Activated CD4-positive, alpha-beta T cell treated with anti-CD3 and anti-CD28 coated beads, Interleukin-2, amount 50 U/mL, for 16 hours (primary cell): ENCODE data around the gene COG5.
A peak's percentile ranks its signal among the peaks of the same experiment; 100 is the strongest.
"Not testable (repeated sequence)": the region's sequence is repeated elsewhere in the genome, so short reads cannot be mapped to it uniquely, and the experiment has no call there.

Experiments
- DNase-seq: peaks from one replicate; pipeline ENCODE4 v3.0.0-alpha.2; 2020

COG5 gene

DNA sequence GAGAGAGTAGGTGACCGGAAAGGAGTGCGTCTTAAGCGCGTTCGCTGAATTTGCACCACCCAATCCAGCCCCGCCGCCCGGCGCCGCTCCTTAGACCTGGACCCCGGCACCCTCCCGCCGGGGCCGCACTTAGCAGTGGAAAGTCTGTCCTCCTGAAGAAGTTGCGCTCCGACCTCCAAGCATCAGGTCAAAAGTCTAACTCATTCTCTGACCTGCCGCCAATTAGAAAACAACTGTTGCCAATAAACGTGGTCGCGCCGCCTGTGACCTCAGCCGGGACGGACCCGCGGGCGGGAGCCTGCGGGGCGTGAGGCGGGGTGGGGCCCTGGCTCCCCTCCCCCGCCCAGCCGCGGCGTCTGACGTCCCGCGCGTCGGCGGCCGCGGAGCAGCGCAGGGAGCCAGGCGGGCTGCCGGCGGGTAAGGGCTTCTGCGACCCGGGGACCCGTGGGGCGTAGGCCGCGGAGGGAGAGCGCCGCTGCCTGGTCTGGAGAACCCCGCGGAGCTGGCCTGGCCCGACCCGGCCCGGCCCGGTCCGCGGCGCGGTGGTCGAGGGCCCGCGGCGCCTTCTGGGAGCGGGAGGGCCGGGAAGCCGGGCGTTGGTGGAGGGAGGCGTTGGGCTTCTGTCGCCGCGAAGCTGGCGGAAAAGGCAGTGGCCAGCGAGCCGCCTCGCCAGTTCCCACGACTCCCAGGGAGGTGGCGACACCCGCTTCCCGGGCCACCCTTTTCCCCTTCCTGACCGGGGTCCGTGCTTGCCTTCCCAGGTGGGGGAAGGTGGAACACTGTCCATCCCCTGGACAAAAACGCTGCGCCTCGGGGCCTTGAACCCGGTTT is 16.4 kb upstream of the COG5 start, which contains the start of gene BCAP29:
BCAP29 (plus strand) TSS at position 362 of the 831 bp plus-strand sequence. CDS start 527 bp downstream, outside the sequence.
- peak; percentile 71 for DNase-seq

DNA sequence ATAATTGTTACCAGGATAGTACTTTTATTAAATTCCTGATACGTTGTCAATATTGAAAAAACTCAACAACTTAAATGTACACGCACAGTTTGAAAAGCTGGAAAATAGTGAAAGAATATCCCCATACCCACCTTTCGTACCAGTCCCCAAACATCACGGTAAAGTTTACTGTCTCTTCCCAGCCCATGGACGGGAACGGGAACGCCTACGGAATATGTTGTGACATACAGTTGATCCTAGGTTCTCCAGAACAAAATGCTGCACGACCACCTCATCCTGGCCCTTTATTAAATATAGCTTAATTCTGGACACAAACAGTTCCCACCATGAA is 15.8 kb upstream of the COG5 start:
- no peak for DNase-seq

DNA sequence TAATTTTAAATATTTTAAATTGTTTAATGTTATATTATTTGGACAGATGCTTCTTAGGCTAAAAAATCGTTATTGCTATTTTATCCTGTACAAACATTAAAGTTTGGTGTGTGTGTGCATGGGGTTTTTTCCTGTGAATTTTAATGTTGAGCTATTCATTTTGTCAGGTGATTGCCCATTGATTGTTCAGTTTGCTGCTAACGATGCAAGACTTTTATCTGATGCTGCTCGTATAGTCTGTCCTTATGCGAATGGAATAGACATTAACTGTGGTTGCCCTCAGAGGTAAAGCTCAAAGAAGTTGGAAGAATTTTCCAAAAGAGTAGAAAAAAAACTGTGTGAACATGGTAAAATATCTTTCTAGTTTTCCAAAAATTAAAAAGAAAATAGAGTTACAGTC is 9.8 kb upstream of the COG5 start:
- no peak for DNase-seq

DNA sequence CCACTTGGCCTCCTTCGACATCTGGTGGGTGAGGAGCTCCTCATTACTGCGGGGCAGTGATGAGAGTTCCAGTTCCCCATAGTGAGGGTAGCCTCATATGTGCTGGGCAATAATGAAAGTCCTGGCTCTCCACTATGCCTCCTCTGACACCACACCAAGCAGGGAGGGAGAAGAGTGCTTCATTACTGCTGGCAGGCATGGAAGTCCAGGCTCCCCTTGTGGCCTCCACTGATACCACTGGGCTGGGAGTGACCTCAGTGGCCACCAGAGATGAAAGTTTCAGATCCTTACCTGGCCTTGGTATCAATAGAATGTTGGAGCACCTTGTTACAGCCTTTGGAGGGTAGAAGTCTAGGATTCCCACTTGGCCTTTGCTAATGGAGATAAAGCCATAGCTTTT is 6.6 kb upstream of the COG5 start:
- DNase-seq, result no peak

DNA sequence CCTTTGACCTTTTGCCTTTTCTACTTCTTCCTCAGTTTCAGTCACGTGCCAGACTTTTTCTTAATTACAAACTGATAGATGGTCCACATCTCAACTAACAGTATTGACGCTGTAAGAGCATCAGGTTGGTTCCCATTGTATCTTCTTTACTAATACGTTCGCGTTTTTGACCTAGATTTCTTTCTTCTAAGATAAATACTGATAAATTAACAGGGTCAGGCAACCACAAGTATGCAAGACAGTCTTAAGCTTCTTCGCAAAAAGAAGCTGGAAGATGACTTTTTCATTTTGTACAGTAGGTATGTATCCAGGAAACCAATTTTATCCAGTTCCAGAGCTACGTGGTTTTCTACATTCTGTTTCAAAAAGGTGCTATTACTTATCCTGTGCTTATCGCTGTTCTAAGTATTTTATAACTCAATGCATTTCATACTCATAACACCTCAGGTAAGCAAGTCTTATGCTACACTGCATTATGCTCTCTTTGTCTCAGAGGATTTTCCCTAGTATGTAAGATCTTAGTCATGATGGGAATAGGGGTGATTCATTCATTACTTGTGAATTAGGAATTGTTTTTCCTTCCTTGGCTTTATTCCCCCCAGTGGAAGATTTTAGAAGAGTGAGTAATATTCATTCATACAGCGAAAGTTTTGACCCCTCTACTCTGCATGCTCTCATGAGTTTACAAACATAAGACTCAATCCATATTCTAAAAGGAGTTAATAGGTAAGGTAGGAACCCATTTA is 1.0 kb upstream of the COG5 start:
- DNase-seq, result no peak

DNA sequence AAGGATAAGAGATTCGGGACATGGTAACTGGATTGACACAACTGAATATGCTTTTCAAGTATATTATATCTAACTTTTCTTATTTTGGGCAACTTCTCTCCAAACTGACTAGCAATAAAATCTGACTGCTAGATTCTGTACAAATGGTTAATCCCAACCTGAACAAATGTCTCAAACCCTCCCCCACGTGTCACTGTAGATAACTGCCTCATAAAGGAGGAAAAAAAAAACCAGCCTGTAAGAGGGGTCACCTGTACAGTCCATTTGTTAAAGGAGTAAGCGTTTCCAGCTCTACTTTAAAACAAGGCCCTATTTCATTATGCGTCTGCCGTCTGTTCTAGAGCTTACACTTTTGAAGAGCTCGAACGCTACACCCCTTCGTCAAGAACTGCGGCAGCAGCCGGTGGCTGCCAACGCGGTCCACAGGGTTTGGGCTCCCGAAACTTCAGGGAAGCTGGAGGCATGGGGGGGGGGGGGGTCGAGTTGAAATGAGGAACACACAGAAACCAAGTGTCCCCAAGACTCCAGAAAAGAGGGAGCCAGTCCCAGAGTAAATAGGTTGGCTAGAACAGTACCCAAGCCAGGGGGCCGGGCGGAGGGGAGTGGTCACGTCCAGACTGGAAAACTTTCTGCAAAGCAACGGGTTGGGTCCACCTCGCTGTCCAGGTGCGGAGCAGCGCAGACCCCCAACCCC is 492 bp downstream of the COG5 start:
- DNase-seq, result no peak

DNA sequence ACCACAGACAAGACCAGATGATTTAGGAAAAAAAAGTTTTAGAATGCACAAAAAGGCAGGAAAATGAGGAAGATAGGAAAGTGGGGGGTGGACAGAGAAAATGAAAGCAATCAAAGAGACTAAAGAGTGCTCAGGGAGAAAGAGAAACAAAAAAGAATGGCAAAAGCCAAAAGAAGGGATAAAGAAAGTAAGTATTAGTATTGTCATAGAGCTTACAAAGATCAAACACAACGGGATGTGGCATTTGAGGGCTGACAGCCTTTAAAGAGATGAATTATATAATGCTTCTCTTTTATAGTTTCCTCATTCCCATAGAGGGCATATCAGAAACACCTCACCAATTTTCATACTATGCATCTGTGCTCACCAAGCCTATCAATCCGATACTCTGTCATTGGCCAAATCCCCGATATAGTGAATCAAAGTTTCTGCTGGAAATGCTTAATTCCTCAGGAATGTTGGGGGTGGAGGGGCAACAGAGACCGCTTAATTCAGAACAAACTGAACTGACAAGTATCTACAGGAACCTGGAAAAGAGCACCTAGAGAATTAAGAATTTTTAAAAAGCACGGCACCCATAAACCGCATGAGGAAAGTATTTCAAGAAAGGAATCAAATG is 2.7 kb downstream of the COG5 start:
- peak; percentile 43 for DNase-seq

DNA sequence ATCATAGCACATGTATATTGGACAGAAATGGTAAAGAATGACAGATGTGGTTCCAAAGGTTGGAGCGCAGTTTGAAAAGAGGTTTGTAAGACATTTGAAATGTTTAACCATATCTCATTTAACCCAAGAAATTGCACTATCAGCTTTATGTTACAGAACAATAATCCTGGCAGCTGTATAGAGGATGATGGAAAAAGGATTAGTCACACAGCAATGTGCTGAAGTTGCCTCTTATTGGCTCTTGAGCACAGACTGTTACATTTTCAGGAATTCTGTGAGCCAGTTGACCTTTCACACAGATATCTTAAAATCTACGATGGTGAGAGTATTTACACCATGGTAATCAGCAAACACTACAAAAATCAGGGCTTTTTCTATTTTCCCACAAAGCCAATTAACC is 3.9 kb downstream of the COG5 start:
- DNase-seq, result no peak

DNA sequence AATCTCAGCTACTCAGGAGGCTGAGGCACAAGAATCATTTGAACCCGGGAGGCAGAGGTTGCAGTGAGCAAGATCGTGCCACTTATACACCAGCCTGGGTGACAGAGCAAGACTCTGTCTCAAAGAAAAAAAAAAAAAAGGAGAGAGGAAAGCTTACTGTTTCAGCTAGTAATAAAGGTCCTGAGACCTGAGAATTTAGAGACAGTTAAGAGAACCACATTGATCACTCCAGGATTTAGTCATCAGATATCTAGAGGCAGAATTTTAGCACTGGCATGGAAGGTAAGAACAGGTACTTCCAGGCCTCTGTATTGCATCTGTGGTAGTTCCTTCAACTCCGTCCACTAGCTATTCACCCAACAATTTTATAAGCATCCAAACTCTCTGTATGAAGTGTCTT is 7.8 kb downstream of the COG5 start:
- DNase-seq, result peak; percentile 43

DNA sequence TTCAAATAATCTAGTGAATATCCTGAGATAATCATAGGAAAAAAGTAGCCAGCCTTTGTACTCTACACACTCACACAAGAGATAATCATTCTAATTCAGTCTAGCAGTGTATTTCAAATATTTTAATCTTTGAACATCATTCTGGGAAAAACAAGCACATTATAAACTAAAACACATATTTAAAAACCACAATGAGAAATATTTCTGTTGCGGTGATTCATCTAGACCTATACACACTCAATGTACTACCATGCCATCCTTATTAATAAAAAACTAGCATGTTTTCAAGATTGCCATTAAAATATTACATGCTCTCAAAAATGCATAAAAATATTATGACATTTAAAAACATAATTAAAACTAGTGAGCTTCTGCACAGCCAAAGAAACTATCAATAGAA is 11.8 kb downstream of the COG5 start:
- DNase-seq, result no peak

DNA sequence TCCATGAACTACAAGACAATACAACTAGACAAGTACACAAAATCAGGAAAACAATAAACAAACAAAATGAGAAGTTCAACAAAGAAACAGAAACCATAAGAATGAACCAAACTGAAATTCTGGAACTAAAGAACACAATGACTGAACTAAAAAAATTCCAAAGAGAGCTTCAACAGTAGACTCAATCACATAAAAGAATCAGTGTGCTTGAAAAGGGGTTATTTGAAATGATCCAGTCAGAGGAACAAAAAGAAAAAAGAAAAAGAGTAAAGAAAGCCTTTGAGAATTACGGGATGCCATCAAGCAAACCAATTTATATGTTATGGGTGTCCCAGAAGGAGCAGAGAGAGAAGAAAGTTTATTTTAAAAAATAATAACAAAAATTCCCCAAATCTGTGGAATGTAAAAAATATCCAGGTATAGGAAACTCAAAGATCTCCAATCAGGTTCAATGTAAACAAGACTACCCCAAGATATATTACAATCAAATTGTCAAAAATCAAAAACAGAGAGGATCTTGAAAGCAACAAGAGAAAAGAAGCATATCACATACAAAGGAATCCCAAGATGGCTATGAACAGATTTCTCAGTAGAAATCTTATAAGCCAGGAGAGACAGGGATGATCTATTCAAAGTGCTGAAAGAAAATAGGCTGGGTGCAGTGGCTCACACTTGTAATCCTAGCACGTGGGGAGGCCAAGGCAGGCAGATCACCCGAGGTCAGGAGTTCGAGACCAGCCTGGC is 18.7 kb downstream of the COG5 start:
- no peak for DNase-seq

DNA sequence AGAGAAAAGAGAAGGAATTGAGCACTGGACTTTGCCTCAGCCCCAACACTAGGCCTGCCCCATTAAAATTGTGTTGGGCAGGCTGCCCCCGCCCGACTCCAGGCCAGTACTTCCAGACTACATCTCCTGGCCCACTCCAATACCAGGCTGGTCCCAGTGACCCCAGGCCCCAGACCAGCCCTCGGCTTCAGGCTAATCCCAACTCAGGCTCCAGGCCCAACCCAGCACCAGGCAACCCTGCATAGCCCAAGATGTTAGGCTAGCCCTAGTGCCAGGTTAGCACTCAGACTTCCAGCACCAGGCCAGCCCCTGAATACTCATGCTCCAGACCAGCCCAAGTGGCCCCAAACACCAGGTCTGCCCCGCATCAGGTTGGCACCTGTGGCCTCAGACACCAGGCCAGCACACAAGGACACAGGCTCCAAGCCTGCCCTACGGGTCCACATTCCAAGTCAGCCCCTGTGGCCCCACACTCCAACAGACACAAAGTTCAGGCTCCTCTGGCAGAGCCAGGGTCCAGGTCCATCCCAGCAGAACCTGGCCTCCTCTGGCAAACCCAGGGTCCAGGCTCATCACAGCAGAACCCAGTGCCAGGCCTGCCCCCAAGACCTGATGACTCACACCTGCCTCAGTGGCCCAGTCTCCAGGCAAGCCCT is 20.3 kb downstream of the COG5 start:
- no peak for DNase-seq

DNA sequence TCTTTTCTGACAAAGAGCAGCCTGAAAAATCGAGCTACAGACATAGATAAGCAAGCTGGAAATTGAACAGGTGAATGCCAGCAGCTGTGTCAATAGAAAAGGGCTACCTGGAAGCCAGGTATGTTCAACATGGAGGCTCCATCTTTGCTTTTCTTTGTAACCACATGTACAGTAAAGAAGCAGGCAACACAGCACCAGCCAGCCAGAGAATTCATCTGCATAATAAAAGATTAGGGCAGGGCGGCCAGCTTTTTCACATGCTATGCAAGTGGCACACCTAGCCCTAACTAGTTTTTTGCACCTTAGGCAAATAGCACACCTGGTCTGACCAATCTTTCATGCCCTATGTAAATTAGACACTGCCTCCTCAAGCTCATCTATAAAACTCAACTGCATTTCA is 25.7 kb downstream of the COG5 start:
- no peak for DNase-seq

DNA sequence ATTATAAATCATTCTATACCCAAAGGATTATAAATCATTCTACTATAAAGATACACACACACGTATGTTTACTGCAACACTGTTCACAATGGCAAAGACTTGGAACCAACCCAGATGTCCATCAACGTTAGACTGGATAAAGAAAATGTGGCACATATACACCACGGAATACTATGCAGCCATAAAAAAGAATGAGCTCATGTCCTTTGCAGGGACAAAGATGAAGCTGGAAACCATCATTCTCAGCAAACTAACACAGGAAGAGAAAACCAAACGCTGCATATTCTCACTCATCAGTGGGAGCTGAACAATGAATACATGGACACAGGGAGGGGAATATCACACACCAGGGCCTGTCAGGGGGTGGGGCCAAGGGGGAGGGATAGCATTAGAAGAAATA is 26.5 kb downstream of the COG5 start:
- not testable (repeated sequence) for DNase-seq

DNA sequence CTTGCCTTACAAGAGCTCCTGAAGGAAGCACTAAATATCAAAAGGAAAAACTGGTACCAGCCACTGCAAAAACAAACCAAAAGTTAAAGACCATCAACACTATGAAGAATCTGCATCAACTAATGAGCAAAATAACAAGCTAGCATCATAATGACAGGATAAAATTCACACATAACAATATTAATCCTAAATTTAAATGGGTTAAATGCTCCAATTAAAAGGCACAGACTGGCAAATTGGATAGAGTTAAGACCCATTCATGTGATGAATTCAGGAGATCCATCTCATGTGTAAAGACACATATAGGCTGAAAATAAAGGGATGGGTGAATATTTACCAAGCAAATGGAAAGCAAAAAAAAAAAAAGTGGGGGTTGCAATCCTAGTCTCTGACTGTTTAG is 29.6 kb downstream of the COG5 start:
- DNase-seq, result no peak

DNA sequence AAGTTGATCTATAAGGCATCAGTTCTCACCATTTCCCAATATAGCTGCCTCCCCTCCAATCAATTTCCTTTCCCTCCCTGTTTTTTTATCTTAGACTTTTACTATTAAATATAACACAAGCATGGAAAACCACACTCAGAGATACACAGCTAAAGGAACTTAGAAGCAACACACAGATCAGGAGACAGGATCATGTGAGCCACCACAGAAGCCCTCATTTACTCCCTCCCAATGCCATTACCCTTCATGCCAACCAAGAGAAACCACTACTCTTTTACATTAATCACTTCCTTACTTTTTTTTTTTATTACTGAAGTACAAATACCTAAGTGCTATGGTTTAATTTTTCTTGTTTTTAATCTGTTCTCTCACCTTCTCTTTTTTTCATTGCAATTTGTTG is 33.0 kb downstream of the COG5 start:
- DNase-seq, result no peak

DNA sequence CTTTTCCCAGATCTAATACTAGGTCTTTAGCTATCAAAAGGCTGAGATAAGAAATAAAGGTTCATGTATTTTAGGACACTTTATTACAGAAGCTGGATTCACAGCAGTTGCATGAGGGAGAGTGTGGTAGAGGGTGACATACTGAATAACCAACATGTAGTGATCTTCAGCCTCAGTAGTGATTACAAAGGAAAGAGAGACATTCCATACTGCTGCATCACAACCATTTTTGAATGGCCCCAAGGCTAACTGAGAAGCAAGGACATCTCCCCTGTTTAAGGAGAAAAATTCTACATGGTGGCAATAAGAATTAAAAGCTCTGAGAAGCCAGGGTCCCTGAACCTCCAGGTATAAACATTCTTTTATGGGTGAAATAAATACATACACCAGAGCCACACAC is 35.3 kb downstream of the COG5 start:
- DNase-seq, result no peak

DNA sequence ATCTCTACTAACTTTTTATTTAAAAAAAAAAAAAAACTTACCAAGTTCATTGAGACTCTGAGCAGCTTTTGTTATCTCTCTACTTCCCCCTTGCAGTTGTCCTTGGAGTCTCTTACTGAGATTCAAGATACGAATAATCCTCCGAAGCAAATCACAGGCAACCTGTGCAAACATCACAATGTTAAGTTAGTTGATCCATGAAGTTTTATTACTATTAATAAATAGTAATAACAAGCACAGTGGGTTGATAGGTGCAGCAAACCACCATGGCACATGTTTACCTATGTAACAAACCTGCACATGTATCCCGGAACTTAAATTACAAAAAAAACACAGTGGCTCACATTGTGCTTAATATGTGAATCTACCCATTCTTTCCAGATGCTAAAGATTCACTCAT is 36.5 kb downstream of the COG5 start:
- DNase-seq, result no peak

DNA sequence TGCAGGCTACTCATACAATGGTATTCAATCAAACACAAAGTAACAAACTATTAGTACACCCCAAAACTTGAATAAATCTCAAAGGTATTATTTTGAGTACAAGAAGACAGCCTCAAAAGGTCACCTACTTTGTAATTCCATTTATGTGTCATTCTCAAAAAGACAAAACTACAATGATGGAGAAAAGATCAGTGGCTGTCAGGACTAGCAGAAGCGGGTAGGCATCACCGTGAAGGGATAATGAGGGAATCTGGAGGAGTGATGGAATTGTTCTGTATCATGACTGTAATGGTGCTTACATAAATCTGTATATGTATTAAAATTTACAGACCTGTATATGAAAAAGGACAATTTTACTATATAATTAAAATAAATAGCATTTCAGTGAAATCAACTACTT is 37.0 kb downstream of the COG5 start:
- no peak for DNase-seq

DNA sequence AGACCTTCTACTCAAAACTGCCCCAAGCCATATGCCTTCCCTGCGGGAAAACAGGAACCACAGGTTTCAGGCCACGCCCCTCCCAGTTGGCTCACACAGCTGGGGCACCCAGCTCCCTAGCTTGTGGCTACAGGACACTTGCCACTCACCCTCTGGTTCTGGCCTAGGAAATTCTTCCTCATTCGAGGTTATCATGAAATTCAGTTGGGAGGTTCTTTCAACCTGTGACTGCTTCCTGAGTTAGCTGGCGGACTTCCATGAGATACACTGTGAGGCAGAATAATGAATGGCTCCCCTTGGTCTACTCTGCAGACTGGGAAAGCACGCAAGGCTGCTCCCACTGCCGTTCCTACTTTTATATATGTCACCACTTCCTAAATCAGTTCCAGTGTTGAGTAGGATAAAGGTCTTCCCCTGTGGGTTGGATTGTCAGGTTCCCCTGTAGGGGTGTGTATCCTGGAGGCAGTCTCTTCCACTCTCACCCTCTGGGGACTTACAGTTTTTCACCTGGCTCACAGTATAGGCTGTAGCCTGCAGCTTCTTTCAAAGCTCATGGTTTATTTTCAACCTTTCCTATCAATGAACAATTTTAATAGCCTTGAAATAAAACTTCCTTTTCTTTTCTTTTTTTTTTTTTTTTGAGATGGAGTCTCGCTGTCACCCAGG is 56.9 kb downstream of the COG5 start:
- no peak for DNase-seq

DNA sequence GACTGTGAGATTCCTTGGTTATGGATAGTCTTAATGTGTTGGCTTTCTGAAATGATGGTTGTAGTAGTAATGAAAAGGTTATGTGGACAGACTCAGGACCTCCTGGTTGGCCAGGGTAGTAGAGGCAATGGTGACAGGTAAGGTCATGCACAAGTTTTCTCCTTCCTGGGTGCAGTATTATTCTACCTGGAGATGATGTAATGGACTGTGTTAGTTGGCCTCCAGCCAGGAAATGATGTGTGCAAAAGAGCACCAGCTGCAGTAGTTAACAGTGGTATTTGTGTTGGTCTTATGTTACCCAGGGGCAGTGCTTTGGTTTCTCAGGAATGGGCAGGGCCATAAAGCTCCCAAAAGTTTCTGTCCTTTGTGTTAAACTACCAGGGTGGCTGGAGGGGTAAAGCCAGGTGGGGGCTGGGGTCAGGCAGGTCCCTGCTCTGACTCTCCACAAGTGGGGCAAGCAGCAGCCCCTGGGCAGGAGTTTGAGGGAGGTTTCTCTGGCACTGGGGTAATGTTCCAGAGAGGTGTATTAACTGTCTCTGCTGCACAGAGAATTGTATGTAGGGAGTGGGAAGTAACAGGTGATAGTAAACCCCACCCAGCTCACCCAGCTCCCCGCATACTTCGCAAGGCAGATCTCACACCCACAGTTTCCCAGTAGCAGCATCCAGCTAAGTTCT is 57.6 kb downstream of the COG5 start:
- peak; percentile 8 for DNase-seq
